HEK293 (cell line): ENCODE data around the gene KLK1.
A peak's percentile ranks its signal among the peaks of the same experiment; 100 is the strongest.

Source experiments
- IKZF3 ChIP-seq: fragments of 450-650 bp; IDR thresholded peaks from 2 replicates; pipeline ENCODE4 v1.5.0; 2018; ENCODE audit warnings: missing biosample characterization, mild to moderate bottlenecking, missing genetic modification characterization, moderate library complexity
- KLF9 ChIP-seq: fragments of 450-650 bp; formaldehyde crosslinking; IDR thresholded peaks from 2 replicates; pipeline ENCODE4 v1.5.1; 2016; ENCODE audit warnings: missing biosample characterization, missing genetic modification characterization, low read depth
- PATZ1 ChIP-seq: fragments of 450-650 bp; formaldehyde crosslinking; IDR thresholded peaks from 2 replicates; pipeline ENCODE4 v1.5.1; 2016; ENCODE audit warnings: missing biosample characterization, missing genetic modification characterization
- SALL2 ChIP-seq: fragments of 450-650 bp; formaldehyde crosslinking; IDR thresholded peaks from 2 replicates; pipeline ENCODE4 v1.5.0; 2017; ENCODE audit warnings: missing biosample characterization, mild to moderate bottlenecking, missing genetic modification characterization, borderline replicate concordance
- SCRT1 ChIP-seq: fragments of 450-650 bp; formaldehyde crosslinking; IDR thresholded peaks from 2 replicates; pipeline ENCODE4 v1.5.1; 2016; ENCODE audit warnings: missing biosample characterization, missing genetic modification characterization, borderline replicate concordance
- SP3 ChIP-seq: fragments of 450-650 bp; formaldehyde crosslinking; IDR thresholded peaks from 2 replicates; pipeline ENCODE4 v1.5.1; 2016; ENCODE audit warnings: missing biosample characterization, missing genetic modification characterization
- SP7 ChIP-seq: fragments of 450-650 bp; formaldehyde crosslinking; IDR thresholded peaks from 2 replicates; pipeline ENCODE4 v1.5.1; 2016; ENCODE audit warnings: missing biosample characterization, missing genetic modification characterization
- YY2 ChIP-seq: fragments of 450-650 bp; formaldehyde crosslinking; IDR thresholded peaks from 2 replicates; pipeline ENCODE4 v1.5.1; 2016; ENCODE audit warnings: missing biosample characterization, missing genetic modification characterization
- ZEB2 ChIP-seq: fragments of 450-650 bp; formaldehyde crosslinking; IDR thresholded peaks from 2 replicates; pipeline ENCODE4 v1.5.1; 2016; ENCODE audit warnings: missing biosample characterization, missing genetic modification characterization
- ZFP37 ChIP-seq: fragments of 450-650 bp; formaldehyde crosslinking; IDR thresholded peaks from 2 replicates; pipeline ENCODE4 v1.5.1; 2016; ENCODE audit warnings: missing biosample characterization, missing genetic modification characterization
- ZNF10 ChIP-seq: fragments of 450-650 bp; formaldehyde crosslinking; IDR thresholded peaks from 2 replicates; pipeline ENCODE4 v1.5.1; 2017; ENCODE audit warnings: missing biosample characterization, missing genetic modification characterization
- ZNF350 ChIP-seq: fragments of 450-650 bp; formaldehyde crosslinking; IDR thresholded peaks from 2 replicates; pipeline ENCODE4 v1.5.0; 2017; ENCODE audit warnings: missing biosample characterization, mild to moderate bottlenecking, missing genetic modification characterization
- ZNF423 ChIP-seq: fragments of 450-650 bp; formaldehyde crosslinking; IDR thresholded peaks from 2 replicates; pipeline ENCODE4 v1.5.1; 2016; ENCODE audit warnings: missing biosample characterization, missing genetic modification characterization
- ZNF530 ChIP-seq: fragments of 450-650 bp; formaldehyde crosslinking; IDR thresholded peaks from 2 replicates; pipeline ENCODE4 v1.5.1; 2016; ENCODE audit warnings: low read depth, missing biosample characterization, missing genetic modification characterization
- ZNF544 ChIP-seq: fragments of 450-650 bp; formaldehyde crosslinking; IDR thresholded peaks from 2 replicates; pipeline ENCODE4 v1.5.0; 2017; ENCODE audit warnings: missing biosample characterization, missing genetic modification characterization
- ZNF600 ChIP-seq: fragments of 450-650 bp; formaldehyde crosslinking; IDR thresholded peaks from 2 replicates; pipeline ENCODE4 v1.5.1; 2016; ENCODE audit warnings: missing biosample characterization, missing genetic modification characterization
- ZNF621 ChIP-seq: fragments of 450-650 bp; formaldehyde crosslinking; IDR thresholded peaks from 2 replicates; pipeline ENCODE4 v1.5.1; 2017; ENCODE audit warnings: missing biosample characterization, missing genetic modification characterization
- ZNF624 ChIP-seq: fragments of 450-650 bp; formaldehyde crosslinking; IDR thresholded peaks from 2 replicates; pipeline ENCODE4 v1.5.1; 2017; ENCODE audit warnings: missing biosample characterization, missing genetic modification characterization
- ZNF670 ChIP-seq: fragments of 450-650 bp; formaldehyde crosslinking; IDR thresholded peaks from 2 replicates; pipeline ENCODE4 v1.5.1; 2016; ENCODE audit warnings: missing biosample characterization, missing genetic modification characterization, low read depth
- ZSCAN30 ChIP-seq: fragments of 450-650 bp; IDR thresholded peaks from 2 replicates; pipeline ENCODE4 v1.5.1; 2018; ENCODE audit warnings: missing biosample characterization, mild to moderate bottlenecking, missing genetic modification characterization, moderate library complexity
- TF ChIP-seq, protein P1 (sequence below): fragments of 450-650 bp; formaldehyde crosslinking; IDR thresholded peaks from 2 replicates; pipeline ENCODE4 v1.5.1; 2016; ENCODE audit warnings: missing biosample characterization, missing genetic modification characterization
- TF ChIP-seq, protein P2 (sequence below): IDR thresholded peaks from 2 replicates; pipeline ENCODE4 v1.6.1; 2011; ENCODE audit warnings: mild to moderate bottlenecking, low read depth, low read length, borderline replicate concordance
- TF ChIP-seq, protein P3 (sequence below): fragments of 450-650 bp; formaldehyde crosslinking; IDR thresholded peaks from 2 replicates; pipeline ENCODE4 v1.5.1; 2016; ENCODE audit warnings: missing biosample characterization, missing genetic modification characterization

The KLK1 gene

DNA sequence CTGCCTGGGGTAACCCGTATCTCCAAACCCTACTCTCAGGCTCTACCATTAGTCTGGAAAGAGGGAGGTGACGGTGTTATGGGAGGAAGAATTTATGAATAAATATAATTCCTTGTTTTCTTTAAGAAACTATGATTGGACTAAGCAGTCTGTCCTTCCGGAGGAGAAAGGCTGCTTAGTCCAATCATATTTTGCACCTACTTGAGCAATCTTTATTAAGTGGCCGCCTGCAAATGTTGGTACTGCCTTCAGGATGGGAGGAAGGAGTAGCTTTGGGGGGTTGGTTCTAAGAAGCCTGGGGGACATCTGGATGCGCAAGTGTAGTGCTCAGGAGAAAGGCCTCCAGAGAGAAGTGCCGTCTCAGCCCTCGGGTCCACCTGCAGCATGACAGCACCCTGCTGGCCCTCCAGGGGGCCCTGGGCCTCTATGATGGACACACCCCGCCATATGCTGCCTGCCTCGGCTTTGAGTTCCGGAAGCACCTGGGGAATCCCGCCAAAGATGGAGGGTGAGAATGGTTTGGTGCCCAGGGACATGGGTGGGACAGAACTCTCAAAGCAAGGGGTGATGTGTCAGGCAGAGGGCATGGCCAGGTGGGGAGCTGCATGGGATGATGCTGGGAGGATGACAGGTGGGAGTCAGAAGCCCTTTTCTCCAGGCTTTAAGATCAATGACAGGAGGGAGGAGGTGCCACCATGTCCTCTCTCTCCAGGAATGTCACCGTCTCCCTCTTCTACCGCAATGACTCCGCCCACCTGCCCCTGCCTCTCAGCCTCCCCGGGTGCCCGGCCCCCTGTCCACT lies 29.3 kb downstream of the KLK1 start (continued):
- TF ChIP-seq PATZ1 (tag by site-specific recombination): no peak
- no peak for TF ChIP-seq SCRT1 (tag by site-specific recombination)
- TF ChIP-seq, protein P1, sequence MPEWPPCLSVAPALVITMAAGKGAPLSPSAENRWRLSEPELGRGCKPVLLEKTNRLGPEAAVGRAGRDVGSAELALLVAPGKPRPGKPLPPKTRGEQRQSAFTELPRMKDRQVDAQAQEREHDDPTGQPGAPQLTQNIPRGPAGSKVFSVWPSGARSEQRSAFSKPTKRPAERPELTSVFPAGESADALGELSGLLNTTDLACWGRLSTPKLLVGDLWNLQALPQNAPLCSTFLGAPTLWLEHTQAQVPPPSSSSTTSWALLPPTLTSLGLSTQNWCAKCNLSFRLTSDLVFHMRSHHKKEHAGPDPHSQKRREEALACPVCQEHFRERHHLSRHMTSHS (tag by site-specific recombination): no peak; the same call in 1 of the 2 replicates
- TF ChIP-seq, protein P2, sequence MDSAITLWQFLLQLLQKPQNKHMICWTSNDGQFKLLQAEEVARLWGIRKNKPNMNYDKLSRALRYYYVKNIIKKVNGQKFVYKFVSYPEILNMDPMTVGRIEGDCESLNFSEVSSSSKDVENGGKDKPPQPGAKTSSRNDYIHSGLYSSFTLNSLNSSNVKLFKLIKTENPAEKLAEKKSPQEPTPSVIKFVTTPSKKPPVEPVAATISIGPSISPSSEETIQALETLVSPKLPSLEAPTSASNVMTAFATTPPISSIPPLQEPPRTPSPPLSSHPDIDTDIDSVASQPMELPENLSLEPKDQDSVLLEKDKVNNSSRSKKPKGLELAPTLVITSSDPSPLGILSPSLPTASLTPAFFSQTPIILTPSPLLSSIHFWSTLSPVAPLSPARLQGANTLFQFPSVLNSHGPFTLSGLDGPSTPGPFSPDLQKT: no peak
- TF ChIP-seq SP3 (tag by site-specific recombination): no peak; the same call in none of the 2 replicates
- TF ChIP-seq ZSCAN30 (tag by site-specific recombination): no peak
- no peak for TF ChIP-seq ZNF10
- TF ChIP-seq ZNF624 (tag by site-specific recombination): no peak
- TF ChIP-seq IKZF3 (tag by site-specific recombination): no peak
- peak; percentile 61 for TF ChIP-seq YY2 (tag by site-specific recombination)
- TF ChIP-seq ZNF423 (tag by site-specific recombination): no peak
- no peak for TF ChIP-seq SALL2
- no peak for TF ChIP-seq ZFP37 (tag by site-specific recombination)
- TF ChIP-seq ZEB2 (tag by site-specific recombination): no peak
- TF ChIP-seq SP7: peak; percentile 50
- TF ChIP-seq KLF9 (tag by site-specific recombination): peak; percentile 72
- TF ChIP-seq ZNF544 (tag by site-specific recombination): no peak
- TF ChIP-seq ZNF530 (tag by site-specific recombination): no peak
- TF ChIP-seq ZNF621 (tag by site-specific recombination): no peak
- no peak for TF ChIP-seq ZNF670
- 0 out of 2 replicates have a peak, but pooled peaks have one; percentile 13 for TF ChIP-seq ZNF600 (tag by site-specific recombination)
- TF ChIP-seq, protein P3, sequence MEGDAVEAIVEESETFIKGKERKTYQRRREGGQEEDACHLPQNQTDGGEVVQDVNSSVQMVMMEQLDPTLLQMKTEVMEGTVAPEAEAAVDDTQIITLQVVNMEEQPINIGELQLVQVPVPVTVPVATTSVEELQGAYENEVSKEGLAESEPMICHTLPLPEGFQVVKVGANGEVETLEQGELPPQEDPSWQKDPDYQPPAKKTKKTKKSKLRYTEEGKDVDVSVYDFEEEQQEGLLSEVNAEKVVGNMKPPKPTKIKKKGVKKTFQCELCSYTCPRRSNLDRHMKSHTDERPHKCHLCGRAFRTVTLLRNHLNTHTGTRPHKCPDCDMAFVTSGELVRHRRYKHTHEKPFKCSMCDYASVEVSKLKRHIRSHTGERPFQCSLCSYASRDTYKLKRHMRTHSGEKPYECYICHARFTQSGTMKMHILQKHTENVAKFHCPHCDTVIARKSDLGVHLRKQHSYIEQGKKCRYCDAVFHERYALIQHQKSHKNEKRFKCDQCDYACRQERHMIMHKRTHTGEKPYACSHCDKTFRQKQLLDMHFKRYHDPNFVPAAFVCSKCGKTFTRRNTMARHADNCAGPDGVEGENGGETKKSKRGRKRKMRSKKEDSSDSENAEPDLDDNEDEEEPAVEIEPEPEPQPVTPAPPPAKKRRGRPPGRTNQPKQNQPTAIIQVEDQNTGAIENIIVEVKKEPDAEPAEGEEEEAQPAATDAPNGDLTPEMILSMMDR (tag by site-specific recombination): peak; percentile 17; the same call in 1 of the 2 replicates
- no peak for TF ChIP-seq ZNF350 (tag by site-specific recombination)
